ENCODE results near the gene FAM219B. TPM values are rescaled to one million over a fixed set of nuclear protein-coding genes. Genes with fewer than 3 reads are reported as not detected.

FAM219B gene
- total RNA-seq, 1 experiment from 2014 or later = 73.7 TPM

DNA sequence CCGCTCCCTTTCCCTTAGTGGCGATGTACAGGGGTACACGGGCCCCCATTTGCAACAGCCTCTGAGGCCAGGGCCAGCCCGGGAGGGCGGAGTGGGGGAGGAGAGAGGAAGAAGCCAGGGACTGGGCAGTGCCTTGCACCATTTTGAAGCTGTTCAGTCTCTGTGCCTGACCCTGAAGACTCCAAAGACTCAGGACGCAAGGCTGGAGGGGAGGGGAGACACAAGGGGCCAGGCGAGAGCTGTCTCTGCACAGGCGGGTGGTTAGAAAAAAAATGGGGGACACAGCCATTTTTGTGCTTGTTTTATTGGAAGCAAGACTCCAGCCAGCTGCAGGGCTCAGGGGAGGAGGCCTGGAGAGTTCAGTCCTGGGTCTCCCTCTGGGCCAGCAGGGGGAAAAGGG, 48.4 kb upstream of the FAM219B start:
- H3K4me1 Mint-ChIP-seq (ENCODE audit: low read depth, unreplicated experiment) = peaks cover 13% of the 10 kb centered on the region
- DNase-seq = no peak
- H3K27ac Mint-ChIP-seq (ENCODE audit: unreplicated experiment) = peak overlapping the region; percentile 64
- no peaks in the 10 kb centered on the region for H3K9me3 Mint-ChIP-seq (ENCODE audit: unreplicated experiment)
- H3K27me3 ChIP-seq (replicated peaks; ENCODE audit: control insufficient read depth, insufficient read depth, low read length) = no peaks in the 10 kb centered on the region
- ChIA-PET POLR2A (interaction anchor here (0.6 to 1.1 kb wide), 3 partner anchors 17 to 81 kb away, joined by 4 to 7 read pairs (median 5); partner anchors contain the start of gene COX5A), CTCF (interaction anchor here (0.7 to 1.6 kb wide), 2 partner anchors 40 to 184 kb away, joined by 3 to 7 read pairs; partner anchors contain the start of gene SCAMP5)
- H3K36me3 ChIP-seq (ENCODE audit: control insufficient read depth, insufficient read depth, low read length) = no peaks in the 10 kb centered on the region
- H3K9me3 ChIP-seq = no peaks in the 10 kb centered on the region
- H3K4me1 ChIP-seq = peaks cover 14% of the 10 kb centered on the region
- TF ChIP-seq, protein P1, sequence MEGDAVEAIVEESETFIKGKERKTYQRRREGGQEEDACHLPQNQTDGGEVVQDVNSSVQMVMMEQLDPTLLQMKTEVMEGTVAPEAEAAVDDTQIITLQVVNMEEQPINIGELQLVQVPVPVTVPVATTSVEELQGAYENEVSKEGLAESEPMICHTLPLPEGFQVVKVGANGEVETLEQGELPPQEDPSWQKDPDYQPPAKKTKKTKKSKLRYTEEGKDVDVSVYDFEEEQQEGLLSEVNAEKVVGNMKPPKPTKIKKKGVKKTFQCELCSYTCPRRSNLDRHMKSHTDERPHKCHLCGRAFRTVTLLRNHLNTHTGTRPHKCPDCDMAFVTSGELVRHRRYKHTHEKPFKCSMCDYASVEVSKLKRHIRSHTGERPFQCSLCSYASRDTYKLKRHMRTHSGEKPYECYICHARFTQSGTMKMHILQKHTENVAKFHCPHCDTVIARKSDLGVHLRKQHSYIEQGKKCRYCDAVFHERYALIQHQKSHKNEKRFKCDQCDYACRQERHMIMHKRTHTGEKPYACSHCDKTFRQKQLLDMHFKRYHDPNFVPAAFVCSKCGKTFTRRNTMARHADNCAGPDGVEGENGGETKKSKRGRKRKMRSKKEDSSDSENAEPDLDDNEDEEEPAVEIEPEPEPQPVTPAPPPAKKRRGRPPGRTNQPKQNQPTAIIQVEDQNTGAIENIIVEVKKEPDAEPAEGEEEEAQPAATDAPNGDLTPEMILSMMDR (IDR thresholded peaks at IDR 0.05; ENCODE audit: insufficient read depth in 1 of 2, low read depth in 1 of 2, low read length in 1 of 2, severe bottlenecking in 1 of 2, unreplicated experiment in 1 of 2) = no peak
- intact Hi-C loops (cut with micrococcal nuclease; ENCODE audit: unreplicated experiment) = loop anchor here (5.0 kb wide), 1 partner anchor 247 kb away; the partner anchor contains the start of gene C15orf39
- BruUV-seq (replicated peaks) = no TSS peak
- peak overlapping the region; percentile 56 for H3K4me3 ChIP-seq (ENCODE audit: low read depth, low read length)
- H3K27me3 Mint-ChIP-seq (ENCODE audit: insufficient read depth, unreplicated experiment) = no peaks in the 10 kb centered on the region
- H3K36me3 Mint-ChIP-seq (ENCODE audit: insufficient read depth, unreplicated experiment) = peaks cover 18% of the 10 kb centered on the region
- H3K4me3 Mint-ChIP-seq (ENCODE audit: unreplicated experiment) = peak overlapping the region; percentile 87

DNA sequence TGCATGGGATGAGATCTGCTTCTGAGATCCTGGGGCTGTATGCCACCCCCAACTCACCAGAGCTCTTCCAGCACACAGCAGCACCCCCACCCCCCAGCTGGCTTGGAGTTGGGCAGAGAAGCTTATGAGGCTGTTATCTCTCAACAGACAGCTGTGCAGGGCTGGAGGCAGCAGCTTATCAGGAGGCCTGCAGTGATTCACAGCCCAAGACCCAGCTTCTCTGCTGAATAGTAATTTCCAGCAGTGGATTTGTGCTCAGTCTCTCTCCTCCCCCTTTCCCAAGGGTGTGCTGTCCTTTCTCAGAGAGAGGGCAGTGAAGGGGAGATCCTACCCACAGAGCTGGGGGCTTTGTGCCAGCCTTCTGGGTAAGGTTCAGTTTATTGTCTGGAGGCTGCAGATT, 47.9 kb upstream of the FAM219B start:
- ChIA-PET POLR2A (interaction anchor here (0.5 to 1.1 kb wide), 5 partner anchors 17 to 82 kb away, joined by 3 to 7 read pairs (median 4); partner anchors contain the start of gene COX5A), CTCF (interaction anchor here (0.9 to 1.6 kb wide), 3 partner anchors 84 to 186 kb away, joined by 3 to 7 read pairs (median 3); no protein-coding TSS in a partner anchor)
- H3K36me3 Mint-ChIP-seq (ENCODE audit: insufficient read depth, unreplicated experiment) = peaks cover 18% of the 10 kb centered on the region
- H3K4me3 Mint-ChIP-seq (ENCODE audit: unreplicated experiment) = peak overlapping the region; percentile 87
- peak overlapping the region; percentile 64 for H3K27ac Mint-ChIP-seq (ENCODE audit: unreplicated experiment)
- H3K4me1 Mint-ChIP-seq (ENCODE audit: low read depth, unreplicated experiment) = peaks cover 14% of the 10 kb centered on the region
- BruUV-seq (replicated peaks) = no TSS peak
- Histone ChIP-seq H3K4me1 (peaks cover 14% of the 10 kb centered on the region), H3K4me3 (ENCODE audit: low read depth, low read length) (peak overlapping the region; percentile 56; the same call in 1 of the 2 replicates), H3K9me3 (no peaks in the 10 kb centered on the region), H3K27me3 (replicated peaks; ENCODE audit: control insufficient read depth, insufficient read depth, low read length) (no peaks in the 10 kb centered on the region), H3K36me3 (ENCODE audit: control insufficient read depth, insufficient read depth, low read length) (no peaks in the 10 kb centered on the region)
- intact Hi-C loops (cut with micrococcal nuclease; ENCODE audit: unreplicated experiment) = loop anchor here (5.0 kb wide), 1 partner anchor 112 kb away; the partner anchor contains the start of gene ULK3
- no peaks in the 10 kb centered on the region for H3K9me3 Mint-ChIP-seq (ENCODE audit: unreplicated experiment)
- TF ChIP-seq, protein P1 (IDR thresholded peaks at IDR 0.05; ENCODE audit: insufficient read depth in 1 of 2, low read depth in 1 of 2, low read length in 1 of 2, severe bottlenecking in 1 of 2, unreplicated experiment in 1 of 2) = no peak
- no peaks in the 10 kb centered on the region for H3K27me3 Mint-ChIP-seq (ENCODE audit: insufficient read depth, unreplicated experiment)
- no peak for DNase-seq

DNA sequence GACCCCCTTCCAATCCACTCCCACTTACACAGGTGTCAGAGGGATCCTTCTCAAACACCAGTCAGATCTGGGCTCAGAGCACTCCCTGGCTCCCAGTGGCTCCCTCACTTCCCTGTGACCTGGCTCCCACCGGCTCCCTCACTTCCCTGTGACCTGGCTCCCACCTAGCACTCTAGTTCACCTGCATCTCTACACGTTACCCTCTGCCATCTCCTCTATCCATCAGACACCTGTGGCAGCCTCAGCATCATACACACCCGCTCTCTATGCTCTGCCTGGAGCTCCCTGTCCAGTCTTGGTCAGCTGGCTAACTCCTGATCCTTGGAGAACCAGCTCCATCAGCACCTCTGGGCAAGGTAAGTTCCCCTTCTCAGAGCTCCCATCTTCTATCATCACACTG, 44.4 kb upstream of the FAM219B start:
- ChIA-PET POLR2A (interaction anchor here (0.6 kb wide), 1 partner anchor 17 kb away, joined by 5 read pairs; no protein-coding TSS in a partner anchor), CTCF (interaction anchor here (0.6 to 2.1 kb wide), 12 partner anchors 13 to 308 kb away, joined by 3 to 16 read pairs (median 4); partner anchors contain the start of genes COX5A, CSK and FAM219B)
- H3K36me3 ChIP-seq (ENCODE audit: control insufficient read depth, insufficient read depth, low read length) = no peaks in the 10 kb centered on the region
- H3K4me1 ChIP-seq = peaks cover 14% of the 10 kb centered on the region
- TF ChIP-seq, protein P1 (IDR thresholded peaks at IDR 0.05; ENCODE audit: insufficient read depth in 1 of 2, low read depth in 1 of 2, low read length in 1 of 2, severe bottlenecking in 1 of 2, unreplicated experiment in 1 of 2) = no peak
- H3K4me3 ChIP-seq (ENCODE audit: low read depth, low read length) = no peak overlapping the region
- no peaks in the 10 kb centered on the region for H3K9me3 ChIP-seq
- Mint-ChIP-seq H3K9me3 (ENCODE audit: unreplicated experiment) (no peaks in the 10 kb centered on the region), H3K4me1 (ENCODE audit: low read depth, unreplicated experiment) (peaks cover 14% of the 10 kb centered on the region), H3K27me3 (ENCODE audit: insufficient read depth, unreplicated experiment) (no peaks in the 10 kb centered on the region), H3K4me3 (ENCODE audit: unreplicated experiment) (no peak overlapping the region), H3K36me3 (ENCODE audit: insufficient read depth, unreplicated experiment) (peaks cover 14% of the 10 kb centered on the region), H3K27ac (ENCODE audit: unreplicated experiment) (no peak overlapping the region)
- DNase-seq = no peak
- no TSS peak for BruUV-seq (replicated peaks)
- intact Hi-C loops (cut with micrococcal nuclease; ENCODE audit: unreplicated experiment) = loop anchor here (2.0 to 5.0 kb wide), 2 partner anchors 44 to 109 kb away; partner anchors contain the start of genes FAM219B and ULK3
- H3K27me3 ChIP-seq (replicated peaks; ENCODE audit: control insufficient read depth, insufficient read depth, low read length) = no peaks in the 10 kb centered on the region

Data from Caco-2 (cell line).